CD4-positive, alpha-beta memory T cell (primary cell): ENCODE measurements around the gene KCNH2. TPM values are rescaled to one million over a fixed set of nuclear protein-coding genes. Genes with fewer than 3 reads are reported as not detected.

Experiments used
- CTCF ChIA-PET: fragments of 350-600 bp; sonication (Branson Sonifier 250); formaldehyde crosslinking; loops from one replicate; lab custom pipeline; 2021; ENCODE audit warnings: inconsistent platforms; ENCODE audit not compliant: partially characterized antibody; lab: Charles Lee
- POLR2A ChIA-PET: fragments of 350-600 bp; sonication (Branson Sonifier 250); formaldehyde crosslinking; loops from one replicate; lab custom pipeline; 2021; ENCODE audit not compliant: partially characterized antibody; lab: Charles Lee
- DNase-seq, 5 donors: peaks; one replicate each; pipeline versions ENCODE4 v3.0.0 to v3.0.0-alpha.2; 2020 to 2022; ENCODE audit warnings: mixed read lengths in 1 of 5
- H3K27ac ChIP-seq: one replicate; pipeline ENCODE4 v1.7.0; 2013; ENCODE audit warnings: low read depth, low read length
- H3K27me3 ChIP-seq: 2 replicates; pipeline ENCODE4 v1.7.0; 2013; ENCODE audit warnings: mild to moderate bottlenecking, low read length, moderate library complexity; ENCODE audit not compliant: insufficient read depth
- H3K36me3 ChIP-seq: 2 replicates; pipeline ENCODE4 v1.7.0; 2013; ENCODE audit warnings: mild to moderate bottlenecking, low read length, moderate library complexity; ENCODE audit not compliant: insufficient read depth
- H3K4me1 ChIP-seq: 2 replicates; pipeline ENCODE4 v1.7.0; 2013; ENCODE audit warnings: mild to moderate bottlenecking, low read length, moderate library complexity; ENCODE audit not compliant: insufficient read depth
- H3K4me3 ChIP-seq, 2 donors: one replicate each; pipeline ENCODE4 v1.7.0; 2013; ENCODE audit warnings: low read length in 2 of 2, mild to moderate bottlenecking in 1 of 2
- H3K9me3 ChIP-seq, 2 donors: one replicate each; pipeline ENCODE4 v1.7.0; 2013; ENCODE audit warnings: low read length in 2 of 2, control low read depth in 1 of 2; ENCODE audit not compliant: control insufficient read depth in 1 of 2
- H3K27ac Mint-ChIP-seq, 7 donors: one replicate each; pipeline ENCODE4 v1.8.0; 2020 to 2021; ENCODE audit warnings: mixed read lengths in 7 of 7, mild to moderate bottlenecking in 6 of 7, inconsistent platforms in 3 of 7, moderate library complexity in 3 of 7
- H3K27me3 Mint-ChIP-seq, 2 donors: one replicate each; pipeline ENCODE4 v1.8.0; 2020 to 2021; ENCODE audit warnings: mixed read lengths in 2 of 2
- H3K36me3 Mint-ChIP-seq, 2 donors: one replicate each; pipeline ENCODE4 v1.8.0; 2020 to 2021; ENCODE audit warnings: mixed read lengths in 2 of 2, inconsistent platforms in 1 of 2, mild to moderate bottlenecking in 1 of 2
- H3K4me1 Mint-ChIP-seq, 4 donors: one replicate each; pipeline ENCODE4 v1.8.0; 2020 to 2021; ENCODE audit warnings: mixed read lengths in 4 of 4, mild to moderate bottlenecking in 1 of 4
- H3K4me3 Mint-ChIP-seq, 8 donors: one replicate each; pipeline ENCODE4 v1.8.0; 2020 to 2021; ENCODE audit warnings: mixed read lengths in 8 of 8, mild to moderate bottlenecking in 7 of 8, moderate library complexity in 6 of 8, inconsistent platforms in 3 of 8
- H3K9me3 Mint-ChIP-seq, 8 donors: one replicate each; pipeline ENCODE4 v1.8.0; 2020 to 2021; ENCODE audit warnings: mixed read lengths in 8 of 8, mild to moderate bottlenecking in 5 of 8, inconsistent platforms in 3 of 8, moderate library complexity in 1 of 8
- intact Hi-C: fragments of 100-400 bp; cut with micrococcal nuclease; formaldehyde crosslinking; loops from one replicate; pipeline ENCODE4 v1.15.1; 2023
- polyA plus RNA-seq, 2 donors: library from polyadenylated mRNA; unstranded; fragments of 300-500 nt; fragmentation: Illumina TruSeq; gene quantifications; one replicate each; pipeline ENCODE4 v1.2.3, GENCODE V29; 2021
- total RNA-seq, 2 experiments: library from RNA; stranded (reverse); gene quantifications; one replicate each; pipeline ENCODE4 v1.2.3, GENCODE V29; 2021

Gene KCNH2
- total and polyA plus RNA-seq, 4 experiments from 2014 or later: 1.8 to 2.6 (median 2.4) TPM

- Histone ChIP-seq H3K36me3 (no peaks in the 10 kb centered on the region), H3K27me3 (no peaks in the 10 kb centered on the region), H3K9me3 (peaks cover 3 to 15% of the 10 kb centered on the region in 2 donors), H3K4me3 (peak overlapping the region in 1 of 2 donors; percentile 36), H3K27ac (peak overlapping the region; percentile 7), H3K4me1 (peaks cover 43% of the 10 kb centered on the region)
- Mint-ChIP-seq H3K27me3 (no peaks in the 10 kb centered on the region), H3K9me3 (peaks cover 0 to 25% (median 21%) of the 10 kb centered on the region in 8 donors), H3K36me3 (peaks cover 0 to 8% of the 10 kb centered on the region in 2 donors), H3K4me1 (peaks cover 17 to 52% (median 38%) of the 10 kb centered on the region in 4 donors), H3K4me3 (peak overlapping the region; percentile 26 to 61 (median 46)), H3K27ac (peak overlapping the region in 6 of 7 donors; percentile 29 to 85 (median 69))
- intact Hi-C loops: no loop called here
- ChIA-PET POLR2A (interaction anchor here (0.7 to 5.8 kb wide), 10 partner anchors 10 to 57 kb away, joined by 3 to 68 read pairs (median 4); partner anchors contain the start of gene ABCB8), CTCF (interaction anchor here (0.6 to 7.6 kb wide), 14 partner anchors 9 to 216 kb away, joined by 3 to 98 read pairs (median 4); no protein-coding TSS in a partner anchor)
- DNase-seq: peak in 1 of 5 donors; percentile 32
Measured at GRCh38 chr7:150994141-150994837, 16.2 kb upstream of the KCNH2 start.

- intact Hi-C loops: no loop called here
- H3K27ac ChIP-seq: no peak overlapping the region
- no peak overlapping the region for H3K4me3 ChIP-seq
- ChIA-PET POLR2A (interaction anchor here (0.7 to 5.8 kb wide), 5 partner anchors 16 to 58 kb away, joined by 3 to 68 read pairs (median 6); partner anchors contain the start of gene ABCB8), CTCF (interaction anchor here (1.0 to 7.6 kb wide), 9 partner anchors 8 to 215 kb away, joined by 3 to 98 read pairs (median 12); no protein-coding TSS in a partner anchor)
- H3K36me3 ChIP-seq: no peaks in the 10 kb centered on the region
- Mint-ChIP-seq H3K27me3 (no peaks in the 10 kb centered on the region), H3K36me3 (peaks cover 0 to 8% of the 10 kb centered on the region in 2 donors), H3K9me3 (peaks cover 0 to 26% (median 21%) of the 10 kb centered on the region in 8 donors), H3K4me3 (no peak overlapping the region), H3K4me1 (peaks cover 20 to 58% (median 40%) of the 10 kb centered on the region in 4 donors), H3K27ac (peak overlapping the region in 1 of 7 donors; percentile 48)
- peak in 1 of 5 donors; percentile 6 for DNase-seq
- H3K27me3 ChIP-seq: no peaks in the 10 kb centered on the region
- peaks cover 3 to 15% of the 10 kb centered on the region in 2 donors for H3K9me3 ChIP-seq
- H3K4me1 ChIP-seq: peaks cover 43% of the 10 kb centered on the region
Measured at GRCh38 chr7:150993511-150993910, 15.4 kb upstream of the KCNH2 start.

- peak in 1 of 5 donors; percentile 29 for DNase-seq
- no peaks in the 10 kb centered on the region for H3K27me3 Mint-ChIP-seq
- H3K27ac Mint-ChIP-seq: peak overlapping the region in 2 of 7 donors; percentile 13 to 75
- H3K27ac ChIP-seq: no peak overlapping the region
- CTCF ChIA-PET: interaction anchor here (0.5 to 7.6 kb wide), 6 partner anchors 13 to 342 kb away, joined by 4 to 98 read pairs (median 32); no protein-coding TSS in a partner anchor
- no peaks in the 10 kb centered on the region for H3K27me3 ChIP-seq
- H3K4me3 ChIP-seq: no peak overlapping the region
- H3K4me3 Mint-ChIP-seq: no peak overlapping the region
- H3K36me3 Mint-ChIP-seq: peaks cover 0 to 8% of the 10 kb centered on the region in 2 donors
- no peaks in the 10 kb centered on the region for H3K36me3 ChIP-seq
- POLR2A ChIA-PET: interaction anchor here (1.3 to 5.8 kb wide), 3 partner anchors 17 to 59 kb away, joined by 3 to 68 read pairs (median 3); no protein-coding TSS in a partner anchor
- peaks cover 0 to 26% (median 21%) of the 10 kb centered on the region in 8 donors for H3K9me3 Mint-ChIP-seq
- H3K4me1 Mint-ChIP-seq: peaks cover 20 to 58% (median 40%) of the 10 kb centered on the region in 4 donors
- H3K9me3 ChIP-seq: peaks cover 3 to 15% of the 10 kb centered on the region in 2 donors
- H3K4me1 ChIP-seq: peaks cover 43% of the 10 kb centered on the region
- intact Hi-C loops: no loop called here
Measured at GRCh38 chr7:150992833-150993302, 14.7 kb upstream of the KCNH2 start.

DNA sequence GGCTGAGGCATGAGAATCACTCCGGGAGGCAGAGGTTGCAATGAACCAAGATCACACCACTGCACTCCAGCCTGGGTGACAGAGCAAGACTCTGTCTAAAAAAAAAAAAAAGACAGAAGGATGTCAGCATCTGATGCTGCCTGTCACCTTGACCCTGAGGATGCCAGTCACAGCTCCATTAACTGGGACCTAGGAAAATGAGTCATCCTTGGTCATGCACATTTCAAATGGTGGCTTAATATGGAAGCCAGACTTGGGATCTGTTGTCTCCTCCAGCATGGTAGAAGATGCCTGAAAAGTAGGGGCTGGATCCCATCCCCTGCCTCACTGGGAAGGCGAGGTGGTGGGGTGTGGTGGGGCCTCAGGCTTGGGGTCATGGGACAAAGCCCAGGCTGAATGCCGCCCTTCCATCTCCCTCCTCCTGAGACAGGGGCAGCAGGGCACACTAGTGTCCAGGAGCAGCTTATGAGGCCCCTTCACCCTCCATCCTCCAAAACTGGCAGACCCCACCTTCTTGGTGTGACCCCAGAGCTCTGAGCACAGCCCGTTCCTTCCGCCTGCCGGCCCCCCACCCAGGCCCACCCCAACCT lies 14.0 kb upstream of the KCNH2 start:
- Mint-ChIP-seq H3K36me3 (peaks cover 0 to 8% of the 10 kb centered on the region in 2 donors), H3K4me1 (peaks cover 16 to 56% (median 38%) of the 10 kb centered on the region in 4 donors), H3K27me3 (no peaks in the 10 kb centered on the region), H3K4me3 (no peak overlapping the region), H3K9me3 (peaks cover 0 to 26% (median 21%) of the 10 kb centered on the region in 8 donors), H3K27ac (no peak overlapping the region)
- H3K4me3 ChIP-seq: no peak overlapping the region
- H3K4me1 ChIP-seq: peaks cover 43% of the 10 kb centered on the region
- POLR2A ChIA-PET: interaction anchor here (0.7 to 5.8 kb wide), 3 partner anchors 17 to 22 kb away, joined by 3 to 68 read pairs (median 3); no protein-coding TSS in a partner anchor
- CTCF ChIA-PET: interaction anchor here (0.5 to 7.6 kb wide), 5 partner anchors 18 to 342 kb away, joined by 4 to 98 read pairs (median 36); no protein-coding TSS in a partner anchor
- H3K36me3 ChIP-seq: no peaks in the 10 kb centered on the region
- H3K27ac ChIP-seq: no peak overlapping the region
- intact Hi-C loops: no loop called here
- no peaks in the 10 kb centered on the region for H3K27me3 ChIP-seq
- H3K9me3 ChIP-seq: peaks cover 3 to 15% of the 10 kb centered on the region in 2 donors
- DNase-seq: peak in 1 of 5 donors; percentile 12

- peaks cover 3 to 15% of the 10 kb centered on the region in 2 donors for H3K9me3 ChIP-seq
- H3K4me1 ChIP-seq: peaks cover 51% of the 10 kb centered on the region
- H3K27ac Mint-ChIP-seq: peak within 1 kb of the TSS in 4 of 7 donors; percentile 15 to 84 (median 68)
- H3K4me1 Mint-ChIP-seq: peaks cover 20 to 60% (median 42%) of the 10 kb centered on the region in 4 donors
- peaks cover 0 to 8% of the 10 kb centered on the region in 2 donors for H3K36me3 Mint-ChIP-seq
- DNase-seq: peak in 1 of 5 donors; percentile 29
- no peaks in the 10 kb centered on the region for H3K36me3 ChIP-seq
- no peak within 1 kb of the TSS for H3K4me3 ChIP-seq
- peak within 1 kb of the TSS in 4 of 8 donors; percentile 6 to 70 (median 20) for H3K4me3 Mint-ChIP-seq
- intact Hi-C loops: no loop called here
- ChIA-PET CTCF (interaction anchor here (2.2 to 7.6 kb wide), 5 partner anchors 19 to 92 kb away, joined by 6 to 98 read pairs (median 36); partner anchors contain the start of gene ABCB8), POLR2A (interaction anchor here (1.7 to 5.8 kb wide), 2 partner anchors 16 to 19 kb away, joined by 5 to 68 read pairs; no protein-coding TSS in a partner anchor)
- H3K27ac ChIP-seq: no peak within 1 kb of the TSS
- H3K9me3 Mint-ChIP-seq: peaks cover 0 to 26% (median 21%) of the 10 kb centered on the region in 8 donors
- no peaks in the 10 kb centered on the region for H3K27me3 ChIP-seq
- no peaks in the 10 kb centered on the region for H3K27me3 Mint-ChIP-seq
Measured at GRCh38 chr7:150990416-150991186, 12.5 kb upstream of the KCNH2 start, which contains the start of gene NOS3. TSS of gene NOS3 (plus strand) at chr7:150991017. CDS start at chr7:150993804, 2,787 bp downstream.

DNA sequence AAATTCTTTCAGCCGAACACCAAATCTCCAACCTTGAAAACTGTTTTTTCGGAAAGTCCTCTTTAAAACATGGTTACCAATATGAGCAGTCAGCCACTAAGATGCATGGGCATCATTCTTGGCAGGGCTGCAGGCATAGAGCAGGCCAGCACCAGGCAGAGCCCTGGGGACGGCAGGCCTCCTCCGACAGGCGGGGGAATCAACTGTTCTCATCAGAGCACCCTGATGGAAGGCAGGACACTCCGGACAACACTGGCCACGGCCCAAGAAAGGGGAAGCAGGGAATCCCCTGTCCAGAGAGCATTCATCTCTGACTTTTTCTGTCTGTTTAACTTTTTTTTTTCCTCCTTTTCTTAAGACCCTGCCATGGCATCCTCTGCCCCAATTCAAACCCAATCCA lies 11.3 kb upstream of the KCNH2 start:
- CTCF ChIA-PET: interaction anchor here (0.5 to 7.6 kb wide), 16 partner anchors 9 to 121 kb away, joined by 3 to 98 read pairs (median 5); partner anchors contain the start of gene ABCB8
- Histone ChIP-seq H3K27ac (no peak overlapping the region), H3K27me3 (no peaks in the 10 kb centered on the region), H3K36me3 (no peaks in the 10 kb centered on the region), H3K4me3 (no peak overlapping the region), H3K9me3 (peaks cover 3 to 15% of the 10 kb centered on the region in 2 donors), H3K4me1 (peaks cover 43% of the 10 kb centered on the region)
- intact Hi-C loops: loop anchor here (5.0 kb wide), 1 partner anchor 702 kb away; no protein-coding TSS in a partner anchor
- POLR2A ChIA-PET: interaction anchor here (0.7 to 1.7 kb wide), 8 partner anchors 14 to 39 kb away, joined by 3 to 7 read pairs (median 4); partner anchors contain the start of gene ABCB8
- Mint-ChIP-seq H3K4me1 (peaks cover 20 to 59% (median 36%) of the 10 kb centered on the region in 4 donors), H3K36me3 (peaks cover 0 to 8% of the 10 kb centered on the region in 2 donors), H3K9me3 (peaks cover 0 to 26% (median 21%) of the 10 kb centered on the region in 8 donors), H3K4me3 (peak overlapping the region in 1 of 8 donors; percentile 70), H3K27ac (peak overlapping the region in 2 of 7 donors; percentile 35 to 68), H3K27me3 (no peaks in the 10 kb centered on the region)
- DNase-seq: peak in 1 of 5 donors; percentile 14
